ENCODE results near the gene PIK3IP1. TPM values are rescaled to one million over a fixed set of nuclear protein-coding genes. Genes with fewer than 3 reads are reported as not detected.

The PIK3IP1 gene
- total and polyA plus RNA-seq, 2 donors (not counting 3 experiments of a cell fraction or from before 2014, with no cell fraction given), result 7.7 to 13.2 TPM

GRCh38 chr22:31295360-31295759, 3.1 kb upstream of the PIK3IP1 start:
- FAIRE-seq (no peak), DNase-seq (ENCODE audit: low read depth, low spot score) (no peak)
- no peak overlapping the region for H2AFZ ChIP-seq (ENCODE audit: low read depth, low read length)
- H3K4me3 ChIP-seq (replicated peaks in 1 of 3; ENCODE audit: insufficient read depth in 1 of 3, low read depth in 1 of 3, low read length in 3 of 3), result no peak overlapping the region
- POLR2A ChIA-PET, result no interaction called here
- H3K27ac ChIP-seq (ENCODE audit: insufficient read depth, low read depth, low read length), result no peak overlapping the region
- H3K9ac ChIP-seq (replicated peaks; ENCODE audit: extremely low read depth, insufficient read depth, low read length), result peak overlapping the region; percentile 8
- TF ChIP-seq CTCF (IDR thresholded peaks at IDR 0.05; ENCODE audit: extremely low read depth in 1 of 2, insufficient read depth in 1 of 2, low read depth in 1 of 2, low read length in 2 of 2), result no peak
- TF ChIP-seq MYC (IDR thresholded peaks at IDR 0.05; ENCODE audit: low read depth, low read length), result no peak
- no peak for TF ChIP-seq GATA2 (IDR thresholded peaks at IDR 0.05; ENCODE audit: insufficient read depth, insufficient read length, low read depth, low read length)
- TF ChIP-seq FOS (IDR thresholded peaks at IDR 0.05; ENCODE audit: borderline replicate concordance, insufficient read depth, low read length), result no peak
- TF ChIP-seq EZH2 (IDR thresholded peaks at IDR 0.05; ENCODE audit: borderline replicate concordance, low read depth, low read length, severe bottlenecking), result no peak
- TF ChIP-seq MAX (IDR thresholded peaks at IDR 0.05; ENCODE audit: insufficient read depth, insufficient read length), result no peak
- H3K4me1 ChIP-seq (ENCODE audit: control insufficient read depth, extremely low read depth, insufficient read depth, low read length), result peaks cover 34% of the 10 kb centered on the region
- intact Hi-C loops (cut with micrococcal nuclease) (no loop called here), dilution Hi-C loops (cut with MboI; ENCODE audit: extremely low pct_ligation_motif_present, low sequenced_read_pairs) (no loop called here)
- CTCF ChIA-PET, result interaction anchor here (2.7 to 4.7 kb wide), 3 partner anchors 10 to 23 kb away, joined by 12 to 40 read pairs (median 17); no protein-coding TSS in a partner anchor
- peak overlapping the region; percentile 60 for H3K4me2 ChIP-seq (ENCODE audit: insufficient read depth, low read length)
- H3K27me3 ChIP-seq (ENCODE audit: control insufficient read depth in 2 of 2, insufficient read depth in 2 of 2, low read length in 2 of 2), result peaks cover 0 to 2% of the 10 kb centered on the region in 2 experiments
- no peaks in the 10 kb centered on the region for H3K36me3 ChIP-seq (ENCODE audit: control insufficient read depth in 2 of 2, extremely low read depth in 1 of 2, insufficient read depth in 2 of 2, low read length in 2 of 2)
- no TSS peak for BruUV-seq (replicated peaks)
- no peaks in the 10 kb centered on the region for H3K9me3 ChIP-seq (replicated peaks; ENCODE audit: control insufficient read depth, insufficient read depth, low read length)
- no peaks in the 10 kb centered on the region for H3K9me1 ChIP-seq (replicated peaks; ENCODE audit: control insufficient read depth, extremely low read depth, insufficient read depth, low read length)
- H3K79me2 ChIP-seq (ENCODE audit: control insufficient read depth, insufficient read depth, low read length), result no peaks in the 10 kb centered on the region
- H4K20me1 ChIP-seq (replicated peaks; ENCODE audit: control insufficient read depth, extremely low read depth, insufficient read depth, low read length), result no peaks in the 10 kb centered on the region
